Caco-2 (cell line): ENCODE measurements around the gene HCRTR1. TPM values are rescaled to one million over a fixed set of nuclear protein-coding genes. Genes with fewer than 3 reads are reported as not detected.

Experiments used
- BruUV-seq: library from RNA; stranded (reverse); fragments of 400-500 nt; replicated peaks from 2 replicates; lab custom pipeline; 2021; lab: Mats Ljungman, UMichigan
- CTCF ChIA-PET: fragments of 300-600 bp; sonication (Branson Sonifier 250); formaldehyde crosslinking; loops from one replicate; lab custom pipeline; 2022; ENCODE audit warnings: antibody characterized with exemption; lab: Charles Lee
- POLR2A ChIA-PET: fragments of 300-600 bp; sonication (Branson Sonifier 250); formaldehyde crosslinking; loops from one replicate; lab custom pipeline; 2022; ENCODE audit warnings: antibody characterized with exemption; lab: Charles Lee
- DNase-seq, 2 experiments: peaks; one replicate each; pipeline versions ENCODE4 v3.0.0 to v3.0.0-alpha.2; 2020 to 2022
- H3K27me3 ChIP-seq: replicated peaks from 2 replicates; pipeline ENCODE4 v1.6.0; 2011; ENCODE audit warnings: low read length; ENCODE audit not compliant: control insufficient read depth, insufficient read depth
- H3K36me3 ChIP-seq: 2 replicates; pipeline ENCODE4 v1.5.1; 2011; ENCODE audit warnings: low read length; ENCODE audit not compliant: control insufficient read depth, insufficient read depth
- H3K4me1 ChIP-seq: fragments of 250-450 bp; sonication (Bioruptor Pico); 2 replicates; pipeline ENCODE4 v1.5.1; 2020; ENCODE audit warnings: mild to moderate bottlenecking
- H3K4me3 ChIP-seq: 2 replicates; pipeline ENCODE4 v1.5.1; 2011; ENCODE audit warnings: low read depth, mild to moderate bottlenecking, control low read depth, low read length
- H3K9me3 ChIP-seq: fragments of 250-450 bp; sonication (Bioruptor Pico); 2 replicates; pipeline ENCODE4 v1.5.1; 2020; ENCODE audit warnings: mild to moderate bottlenecking, moderate library complexity
- H3K27ac Mint-ChIP-seq: one replicate; pipeline ENCODE4 v1.8.0; 2022; ENCODE audit warnings: mixed read lengths; ENCODE audit not compliant: unreplicated experiment
- H3K27me3 Mint-ChIP-seq: one replicate; pipeline ENCODE4 v1.8.0; 2022; ENCODE audit warnings: mixed read lengths; ENCODE audit not compliant: insufficient read depth, unreplicated experiment
- H3K36me3 Mint-ChIP-seq: one replicate; pipeline ENCODE4 v1.8.0; 2022; ENCODE audit warnings: mild to moderate bottlenecking, mixed read lengths; ENCODE audit not compliant: insufficient read depth, unreplicated experiment
- H3K4me1 Mint-ChIP-seq: one replicate; pipeline ENCODE4 v1.8.0; 2022; ENCODE audit warnings: low read depth, mixed read lengths; ENCODE audit not compliant: unreplicated experiment
- H3K4me3 Mint-ChIP-seq: one replicate; pipeline ENCODE4 v1.8.0; 2022; ENCODE audit warnings: mild to moderate bottlenecking, moderate library complexity, mixed read lengths; ENCODE audit not compliant: unreplicated experiment
- H3K9me3 Mint-ChIP-seq: one replicate; pipeline ENCODE4 v1.8.0; 2022; ENCODE audit warnings: mixed read lengths; ENCODE audit not compliant: unreplicated experiment
- intact Hi-C: fragments of 100-400 bp; cut with micrococcal nuclease; formaldehyde crosslinking; loops from one replicate; pipeline ENCODE4 v1.10.0; 2022; ENCODE audit not compliant: unreplicated experiment
- total RNA-seq: library from RNA; stranded (reverse); gene quantifications from 2 replicates; pipeline ENCODE4 v1.2.3, GENCODE V29; 2022
- TF ChIP-seq, protein P1 (sequence below), 2 experiments: fragments of 200-600 bp in 1 of 2; IDR thresholded peaks; 1 replicate in 1 of 2; 2 replicates in 1 of 2; pipeline versions ENCODE4 v1.5.1 to v1.8.0; 2011 to 2022; ENCODE audit warnings: antibody characterized with exemption in 1 of 2, control low read depth in 1 of 2, inconsistent platforms in 1 of 2, low read depth in 1 of 2, low read length in 1 of 2, mild to moderate bottlenecking in 1 of 2, moderate library complexity in 1 of 2; ENCODE audit not compliant: insufficient read depth in 1 of 2, severe bottlenecking in 1 of 2, unreplicated experiment in 1 of 2

The HCRTR1 gene
- total RNA-seq, 1 experiment from 2014 or later = not detected

DNA sequence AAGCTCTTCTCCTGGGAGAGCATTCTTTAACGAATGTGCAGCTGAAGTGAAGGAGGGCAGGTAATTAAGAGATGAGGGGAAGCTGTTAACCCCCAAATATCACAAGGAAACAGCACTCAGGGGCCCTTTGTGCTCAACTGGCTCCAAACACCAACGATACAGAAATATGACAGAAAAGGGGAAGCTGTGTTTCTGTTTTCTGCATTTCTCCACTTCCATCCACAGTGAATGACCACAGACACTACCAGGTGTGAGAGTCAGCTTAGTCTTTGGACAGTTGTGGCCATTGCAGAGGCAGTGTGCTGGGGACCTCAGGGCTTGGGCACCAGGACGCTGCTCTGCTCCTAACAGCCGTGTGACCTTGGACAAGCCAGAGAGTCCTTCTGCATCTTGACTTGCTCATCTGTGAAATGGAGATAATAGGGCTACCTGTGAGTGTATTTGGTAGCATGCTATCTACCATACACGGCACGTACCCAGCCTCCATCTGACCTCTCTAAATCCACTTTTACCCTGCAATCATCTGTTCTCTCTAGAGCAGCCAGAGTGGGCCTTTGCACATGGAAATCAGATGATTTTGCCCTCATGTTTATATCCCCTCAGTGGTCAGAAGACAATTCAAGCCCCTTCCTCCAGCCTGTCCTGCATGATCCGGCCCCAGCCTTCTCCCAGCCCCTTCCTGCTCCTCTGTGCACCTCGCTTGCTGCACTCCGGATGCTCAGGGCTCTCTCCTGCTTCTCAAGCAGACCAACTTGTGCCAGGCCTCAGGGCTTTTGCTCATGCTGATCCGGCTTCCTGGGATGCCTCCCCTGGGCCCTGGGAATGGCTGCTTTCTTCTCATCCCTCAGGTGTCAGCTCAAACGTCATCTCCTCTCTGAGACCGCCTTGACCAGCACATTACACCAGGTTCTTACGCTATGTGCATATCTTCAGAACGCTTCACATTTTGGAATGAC, 45.9 kb upstream of the HCRTR1 start:
- Mint-ChIP-seq H3K4me1 (peaks cover 21% of the 10 kb centered on the region), H3K27ac (peak overlapping the region; percentile 64), H3K4me3 (no peak overlapping the region), H3K9me3 (no peaks in the 10 kb centered on the region), H3K36me3 (peaks cover 11% of the 10 kb centered on the region), H3K27me3 (no peaks in the 10 kb centered on the region)
- intact Hi-C loops = no loop called here
- H3K4me3 ChIP-seq = no peak overlapping the region
- ChIA-PET POLR2A (no interaction called here), CTCF (interaction anchor here (0.6 kb wide), 1 partner anchor 72 kb away, joined by 3 read pairs; no protein-coding TSS in a partner anchor)
- H3K9me3 ChIP-seq = no peaks in the 10 kb centered on the region
- H3K36me3 ChIP-seq = no peaks in the 10 kb centered on the region
- DNase-seq = peak in 1 of 2 experiments; percentile 6
- H3K4me1 ChIP-seq = peaks cover 43% of the 10 kb centered on the region
- BruUV-seq = no TSS peak
- TF ChIP-seq, protein P1, sequence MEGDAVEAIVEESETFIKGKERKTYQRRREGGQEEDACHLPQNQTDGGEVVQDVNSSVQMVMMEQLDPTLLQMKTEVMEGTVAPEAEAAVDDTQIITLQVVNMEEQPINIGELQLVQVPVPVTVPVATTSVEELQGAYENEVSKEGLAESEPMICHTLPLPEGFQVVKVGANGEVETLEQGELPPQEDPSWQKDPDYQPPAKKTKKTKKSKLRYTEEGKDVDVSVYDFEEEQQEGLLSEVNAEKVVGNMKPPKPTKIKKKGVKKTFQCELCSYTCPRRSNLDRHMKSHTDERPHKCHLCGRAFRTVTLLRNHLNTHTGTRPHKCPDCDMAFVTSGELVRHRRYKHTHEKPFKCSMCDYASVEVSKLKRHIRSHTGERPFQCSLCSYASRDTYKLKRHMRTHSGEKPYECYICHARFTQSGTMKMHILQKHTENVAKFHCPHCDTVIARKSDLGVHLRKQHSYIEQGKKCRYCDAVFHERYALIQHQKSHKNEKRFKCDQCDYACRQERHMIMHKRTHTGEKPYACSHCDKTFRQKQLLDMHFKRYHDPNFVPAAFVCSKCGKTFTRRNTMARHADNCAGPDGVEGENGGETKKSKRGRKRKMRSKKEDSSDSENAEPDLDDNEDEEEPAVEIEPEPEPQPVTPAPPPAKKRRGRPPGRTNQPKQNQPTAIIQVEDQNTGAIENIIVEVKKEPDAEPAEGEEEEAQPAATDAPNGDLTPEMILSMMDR (IDR thresholded peaks at IDR 0.05; ENCODE audit: insufficient read depth in 1 of 2, low read depth in 1 of 2, low read length in 1 of 2, severe bottlenecking in 1 of 2, unreplicated experiment in 1 of 2) = no peak
- no peaks in the 10 kb centered on the region for H3K27me3 ChIP-seq

DNA sequence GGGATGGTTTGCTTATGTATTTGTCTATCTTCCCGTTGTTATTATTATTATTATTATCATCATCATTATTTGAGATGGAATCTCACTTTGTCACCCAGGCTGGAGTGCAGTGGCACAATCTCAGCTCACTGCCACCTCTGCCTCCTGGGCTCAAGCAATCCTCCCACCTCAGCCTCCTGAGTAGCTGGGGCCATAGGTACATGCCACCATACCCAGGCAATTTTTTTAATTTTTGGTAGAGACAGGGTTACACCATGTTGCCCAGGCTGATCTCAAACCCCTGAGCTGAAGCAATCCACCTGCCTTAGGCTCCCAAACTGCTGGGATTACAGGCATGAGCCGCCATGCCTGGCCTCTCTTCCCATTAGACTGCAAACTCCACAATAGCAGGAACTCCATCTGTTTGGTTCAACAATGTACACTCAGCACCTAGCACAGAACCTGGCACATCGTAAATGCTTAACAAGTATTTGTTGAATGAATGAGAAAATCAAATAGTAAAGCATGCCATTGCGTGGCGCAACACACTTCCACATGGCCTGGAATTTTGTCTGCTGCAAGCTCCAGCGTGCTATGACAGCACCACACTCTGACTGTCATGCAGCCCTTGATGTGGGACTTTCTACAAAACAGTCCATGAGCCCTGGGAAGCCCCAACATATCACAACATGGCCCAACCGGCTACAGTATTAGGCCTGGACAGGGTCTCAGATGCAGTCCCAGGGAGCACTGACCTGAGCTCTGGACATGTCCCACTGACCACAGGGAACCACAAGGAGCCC, 45.0 kb upstream of the HCRTR1 start:
- Mint-ChIP-seq H3K4me3 (no peak overlapping the region), H3K27ac (peak overlapping the region; percentile 64), H3K4me1 (peaks cover 21% of the 10 kb centered on the region), H3K36me3 (peaks cover 13% of the 10 kb centered on the region), H3K9me3 (no peaks in the 10 kb centered on the region), H3K27me3 (no peaks in the 10 kb centered on the region)
- Histone ChIP-seq H3K4me3 (no peak overlapping the region), H3K9me3 (no peaks in the 10 kb centered on the region), H3K36me3 (no peaks in the 10 kb centered on the region), H3K4me1 (peaks cover 43% of the 10 kb centered on the region), H3K27me3 (no peaks in the 10 kb centered on the region)
- ChIA-PET CTCF (interaction anchor here (0.6 to 0.9 kb wide), 2 partner anchors 46 to 73 kb away, joined by 3 read pairs; no protein-coding TSS in a partner anchor), POLR2A (no interaction called here)
- intact Hi-C loops = no loop called here
- TF ChIP-seq, protein P1 (IDR thresholded peaks at IDR 0.05; ENCODE audit: insufficient read depth in 1 of 2, low read depth in 1 of 2, low read length in 1 of 2, severe bottlenecking in 1 of 2, unreplicated experiment in 1 of 2) = no peak
- peak; percentile 55 to 67 for DNase-seq
- BruUV-seq = no TSS peak

DNA sequence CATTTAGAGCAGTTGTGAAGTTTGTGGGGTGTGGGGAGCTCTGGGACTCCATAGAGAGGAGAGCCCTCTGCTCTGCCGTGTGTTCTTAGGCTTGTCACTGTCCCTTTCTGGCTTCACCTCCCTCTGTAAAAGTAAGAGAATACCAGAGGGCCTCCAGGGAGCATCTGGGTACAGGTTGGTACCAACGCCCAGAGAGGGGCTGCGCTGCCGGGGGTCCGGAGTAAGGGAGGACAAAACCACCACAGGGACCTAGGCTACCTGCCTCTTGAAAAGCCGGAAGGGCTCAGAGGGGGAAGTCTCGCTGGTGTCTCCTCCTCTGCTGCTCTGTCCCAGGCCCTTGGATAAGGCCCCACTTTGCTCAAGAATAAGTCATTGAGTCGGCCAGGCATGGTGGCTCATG, 44.2 kb upstream of the HCRTR1 start:
- no peak overlapping the region for H3K4me3 Mint-ChIP-seq
- CTCF ChIA-PET = interaction anchor here (0.9 kb wide), 1 partner anchor 45 kb away, joined by 3 read pairs; no protein-coding TSS in a partner anchor
- TF ChIP-seq, protein P1 (IDR thresholded peaks at IDR 0.05; ENCODE audit: insufficient read depth in 1 of 2, low read depth in 1 of 2, low read length in 1 of 2, severe bottlenecking in 1 of 2, unreplicated experiment in 1 of 2) = no peak
- Histone ChIP-seq H3K36me3 (no peaks in the 10 kb centered on the region), H3K4me3 (no peak overlapping the region), H3K9me3 (no peaks in the 10 kb centered on the region), H3K4me1 (peaks cover 43% of the 10 kb centered on the region), H3K27me3 (no peaks in the 10 kb centered on the region)
- POLR2A ChIA-PET = no interaction called here
- H3K4me1 Mint-ChIP-seq = peaks cover 21% of the 10 kb centered on the region
- peaks cover 13% of the 10 kb centered on the region for H3K36me3 Mint-ChIP-seq
- DNase-seq = no peak
- no peaks in the 10 kb centered on the region for H3K27me3 Mint-ChIP-seq
- no TSS peak for BruUV-seq
- peak overlapping the region; percentile 64 for H3K27ac Mint-ChIP-seq
- intact Hi-C loops = no loop called here
- no peaks in the 10 kb centered on the region for H3K9me3 Mint-ChIP-seq
